ENCODE data around the gene SLC19A3.

DNA sequence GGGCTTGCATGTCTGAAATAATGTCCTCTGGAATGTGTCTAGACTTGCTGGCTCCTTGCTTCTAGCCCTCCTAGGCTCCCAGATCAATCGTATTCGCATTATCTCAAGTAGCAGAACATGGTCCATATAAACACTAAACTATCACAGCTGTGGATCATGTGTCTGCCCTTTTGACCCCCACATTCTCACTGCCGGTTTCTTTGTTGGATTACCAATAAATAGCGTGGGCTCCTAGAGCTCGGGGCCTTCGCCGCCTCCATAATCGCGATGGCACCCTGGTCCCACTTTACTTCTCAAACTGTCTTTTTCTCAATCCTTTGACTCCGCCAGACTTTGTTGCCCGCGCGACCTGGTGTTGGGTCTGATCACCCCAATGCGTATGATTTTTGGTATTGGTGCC lies 21.5 kb upstream of the SLC19A3 start:
- TF ChIP-seq, protein P1, sequence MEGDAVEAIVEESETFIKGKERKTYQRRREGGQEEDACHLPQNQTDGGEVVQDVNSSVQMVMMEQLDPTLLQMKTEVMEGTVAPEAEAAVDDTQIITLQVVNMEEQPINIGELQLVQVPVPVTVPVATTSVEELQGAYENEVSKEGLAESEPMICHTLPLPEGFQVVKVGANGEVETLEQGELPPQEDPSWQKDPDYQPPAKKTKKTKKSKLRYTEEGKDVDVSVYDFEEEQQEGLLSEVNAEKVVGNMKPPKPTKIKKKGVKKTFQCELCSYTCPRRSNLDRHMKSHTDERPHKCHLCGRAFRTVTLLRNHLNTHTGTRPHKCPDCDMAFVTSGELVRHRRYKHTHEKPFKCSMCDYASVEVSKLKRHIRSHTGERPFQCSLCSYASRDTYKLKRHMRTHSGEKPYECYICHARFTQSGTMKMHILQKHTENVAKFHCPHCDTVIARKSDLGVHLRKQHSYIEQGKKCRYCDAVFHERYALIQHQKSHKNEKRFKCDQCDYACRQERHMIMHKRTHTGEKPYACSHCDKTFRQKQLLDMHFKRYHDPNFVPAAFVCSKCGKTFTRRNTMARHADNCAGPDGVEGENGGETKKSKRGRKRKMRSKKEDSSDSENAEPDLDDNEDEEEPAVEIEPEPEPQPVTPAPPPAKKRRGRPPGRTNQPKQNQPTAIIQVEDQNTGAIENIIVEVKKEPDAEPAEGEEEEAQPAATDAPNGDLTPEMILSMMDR (IDR thresholded peaks at IDR 0.05) = no peak
- TF ChIP-seq POLR2A (IDR thresholded peaks at IDR 0.05) = no peak
